Measurements from ENCODE around the gene ST6GAL2. TPM values are rescaled to one million over a fixed set of nuclear protein-coding genes. Genes with fewer than 3 reads are reported as not detected.

The ST6GAL2 gene
- total RNA-seq, 1 experiment from 2014 or later = 11.4 TPM

GRCh38 chr2:106863387-106863786, 22.6 kb downstream of the ST6GAL2 start:
- DNase-seq (peak; percentile 60), ATAC-seq (peak; percentile 92)
- Histone ChIP-seq H3K36me3 (ENCODE audit: low read depth, low read length) (no peaks in the 10 kb centered on the region), H3K9me3 (ENCODE audit: low read length) (no peaks in the 10 kb centered on the region), H3K79me2 (ENCODE audit: low read length) (no peaks in the 10 kb centered on the region), H2AFZ (ENCODE audit: low read length) (no peak overlapping the region), H3F3A (ENCODE audit: low read length, unreplicated experiment) (no peaks in the 10 kb centered on the region), H3K9me2 (replicated peaks; ENCODE audit: low read length) (no peaks in the 10 kb centered on the region), H3K9ac (ENCODE audit: low read length) (0 out of 2 replicates have a peak overlapping the region, but pooled peaks have one; percentile 2), H3K27ac (ENCODE audit: low read length) (no peak overlapping the region), H3K4me2 (ENCODE audit: low read length) (no peak overlapping the region), H3K27me3 (ENCODE audit: low read length) (no peaks in the 10 kb centered on the region), H3K4me3 (ENCODE audit: low read length) (no peak overlapping the region), H3K4me1 (ENCODE audit: insufficient read depth, low read length) (peaks cover 3% of the 10 kb centered on the region; the same call in 1 of the 2 replicates), H4K20me1 (ENCODE audit: low read length) (no peaks in the 10 kb centered on the region)
- POLR2A ChIA-PET (ENCODE audit: unreplicated experiment) = interaction anchor here (0.6 kb wide), 1 partner anchor 8 kb away, joined by 4 read pairs; no protein-coding TSS in a partner anchor
- CTCF ChIA-PET = interaction anchor here (0.7 kb wide), 1 partner anchor 24 kb away, joined by 3 read pairs; no protein-coding TSS in a partner anchor
- TF ChIP-seq CTCF (conservative IDR thresholded peaks at IDR 0.05; ENCODE audit: low read depth, low read length) (peak; percentile 79), EZH2phosphoT487 (IDR thresholded peaks at IDR 0.05; ENCODE audit: borderline replicate concordance, low read length) (no peak)
- intact Hi-C loops (cut with micrococcal nuclease) = no loop called here
- BruUV-seq (replicated peaks) = no TSS peak

GRCh38 chr2:106859498-106859897, 26.5 kb downstream of the ST6GAL2 start:
- DNase-seq = no peak
- ChIA-PET CTCF (no interaction called here), POLR2A (ENCODE audit: unreplicated experiment) (no interaction called here)
- Histone ChIP-seq H3K36me3 (ENCODE audit: low read depth, low read length) (no peaks in the 10 kb centered on the region), H3K27me3 (ENCODE audit: low read length) (no peaks in the 10 kb centered on the region), H3K4me1 (ENCODE audit: insufficient read depth, low read length) (peaks cover 6% of the 10 kb centered on the region; the same call in 1 of the 2 replicates), H3K9ac (ENCODE audit: low read length) (no peak overlapping the region), H3K9me2 (replicated peaks; ENCODE audit: low read length) (no peaks in the 10 kb centered on the region), H3K9me3 (ENCODE audit: low read length) (no peaks in the 10 kb centered on the region), H3F3A (ENCODE audit: low read length, unreplicated experiment) (no peaks in the 10 kb centered on the region), H3K4me3 (ENCODE audit: low read length) (no peak overlapping the region), H3K79me2 (ENCODE audit: low read length) (no peaks in the 10 kb centered on the region), H3K4me2 (ENCODE audit: low read length) (no peak overlapping the region), H2AFZ (ENCODE audit: low read length) (no peak overlapping the region), H3K27ac (ENCODE audit: low read length) (no peak overlapping the region), H4K20me1 (ENCODE audit: low read length) (no peaks in the 10 kb centered on the region)
- ATAC-seq = no peak
- TF ChIP-seq CTCF (conservative IDR thresholded peaks at IDR 0.05; ENCODE audit: low read depth, low read length) = 0 out of 2 replicates have a peak, but pooled peaks have one; percentile 14
- no peak for TF ChIP-seq EZH2phosphoT487 (IDR thresholded peaks at IDR 0.05; ENCODE audit: borderline replicate concordance, low read length)
- intact Hi-C loops (cut with micrococcal nuclease) = no loop called here
- no TSS peak for BruUV-seq (replicated peaks)

- Histone ChIP-seq H3K4me3 (ENCODE audit: low read length) (no peak overlapping the region), H3F3A (ENCODE audit: low read length, unreplicated experiment) (no peaks in the 10 kb centered on the region), H3K36me3 (ENCODE audit: low read depth, low read length) (no peaks in the 10 kb centered on the region), H3K27me3 (ENCODE audit: low read length) (no peaks in the 10 kb centered on the region), H3K27ac (ENCODE audit: low read length) (no peak overlapping the region), H3K9ac (ENCODE audit: low read length) (no peak overlapping the region), H3K9me2 (replicated peaks; ENCODE audit: low read length) (no peaks in the 10 kb centered on the region), H4K20me1 (ENCODE audit: low read length) (no peaks in the 10 kb centered on the region), H3K4me2 (ENCODE audit: low read length) (no peak overlapping the region), H3K79me2 (ENCODE audit: low read length) (no peaks in the 10 kb centered on the region), H3K4me1 (ENCODE audit: insufficient read depth, low read length) (peaks cover 6% of the 10 kb centered on the region; the same call in 1 of the 2 replicates), H3K9me3 (ENCODE audit: low read length) (no peaks in the 10 kb centered on the region), H2AFZ (ENCODE audit: low read length) (no peak overlapping the region)
- ChIA-PET POLR2A (ENCODE audit: unreplicated experiment) (no interaction called here), CTCF (no interaction called here)
- no peak for TF ChIP-seq CTCF (conservative IDR thresholded peaks at IDR 0.05; ENCODE audit: low read depth, low read length)
- TF ChIP-seq EZH2 (IDR thresholded peaks at IDR 0.05; ENCODE audit: low read length, unreplicated experiment) = no peak
- BruUV-seq (replicated peaks) = no TSS peak
- intact Hi-C loops (cut with micrococcal nuclease) = no loop called here
- no peak for DNase-seq
- no peak for ATAC-seq
These were observed 27.2 kb downstream of the ST6GAL2 start for GRCh38 chr2:106858810-106859209.

Data from PC-3 (cell line).